Adrenal gland (tissue), 5 donors: ENCODE data around the gene STK32C.

Experiments
- CTCF ChIP-seq, 6 experiments: fragments of 450-650 bp in 4 of 6; fragments of 200-600 bp in 2 of 6; sonication (generic) in 1 of 6; IDR thresholded peaks; 1 replicate in 5 of 6; 2 replicates in 1 of 6; pipeline versions ENCODE4 v1.5.1 to v1.8.0; 2016 to 2021; ENCODE audit warnings: antibody characterized with exemption in 6 of 6, mild to moderate bottlenecking in 2 of 6, moderate library complexity in 1 of 6
- POLR2A ChIP-seq, 2 donors: fragments of 450-650 bp; IDR thresholded peaks; one replicate each; pipeline ENCODE4 v1.6.1; 2017; ENCODE audit warnings: antibody characterized with exemption in 2 of 2, mild to moderate bottlenecking in 2 of 2, moderate library complexity in 1 of 2
- donor health status: DM: no; HTN: no; CAD: no.

- TF ChIP-seq CTCF (IDR thresholded peaks at IDR 0.05) (no peak), POLR2A (IDR thresholded peaks at IDR 0.05) (no peak)
Observed at GRCh38 chr10:132199268-132199853, 108.4 kb downstream of the STK32C start.
